Activated CD8-positive, alpha-beta T cell treated with anti-CD3 and anti-CD28 coated beads for 36 hours (primary cell): ENCODE measurements around the gene ENPP6. TPM values are rescaled to one million over a fixed set of nuclear protein-coding genes. Genes with fewer than 3 reads are reported as not detected.

Source experiments
- ATAC-seq: fragments of 200-7000 bp; cut with Tn5 transposase; one replicate; pipeline ENCODE4 v1.10.0; 2021; ENCODE audit warnings: mild to moderate bottlenecking, moderate library complexity
- CTCF ChIA-PET: fragments of 350-600 bp; sonication (Branson Sonifier 250); formaldehyde crosslinking; loops from one replicate; lab custom pipeline; 2021; ENCODE audit warnings: antibody characterized with exemption; lab: Charles Lee
- POLR2A ChIA-PET: fragments of 350-600 bp; sonication (Branson Sonifier 250); formaldehyde crosslinking; loops from one replicate; lab custom pipeline; 2021; ENCODE audit warnings: antibody characterized with exemption; lab: Charles Lee
- DNase-seq: peaks from one replicate; pipeline ENCODE4 v3.0.0-alpha.2; 2020
- H3K27ac Mint-ChIP-seq: one replicate; pipeline ENCODE4 v1.8.0; 2021; ENCODE audit warnings: mild to moderate bottlenecking, mixed read lengths
- H3K27me3 Mint-ChIP-seq: one replicate; pipeline ENCODE4 v1.8.0; 2021; ENCODE audit warnings: mixed read lengths
- H3K36me3 Mint-ChIP-seq: one replicate; pipeline ENCODE4 v1.8.0; 2021; ENCODE audit warnings: low read depth, mixed read lengths
- H3K4me1 Mint-ChIP-seq: one replicate; pipeline ENCODE4 v1.8.0; 2021; ENCODE audit warnings: low read depth, mixed read lengths
- H3K4me3 Mint-ChIP-seq: one replicate; pipeline ENCODE4 v1.8.0; 2021; ENCODE audit warnings: mild to moderate bottlenecking, moderate library complexity, mixed read lengths
- H3K9me3 Mint-ChIP-seq: one replicate; pipeline ENCODE4 v1.8.0; 2021; ENCODE audit warnings: mixed read lengths
- CTCF ChIP-seq: fragments of 200-600 bp; IDR thresholded peaks from one replicate; pipeline ENCODE4 v1.8.0; 2022; ENCODE audit warnings: antibody characterized with exemption, mild to moderate bottlenecking
- intact Hi-C: fragments of 100-400 bp; cut with micrococcal nuclease; formaldehyde crosslinking; loops from one replicate; pipeline ENCODE4 v1.10.0; 2022
- total RNA-seq, 2 experiments: library from RNA; stranded (reverse); gene quantifications; one replicate each; pipeline ENCODE4 v1.2.3, GENCODE V29; 2021

Gene ENPP6
- total RNA-seq, 2 experiments from 2014 or later: 0.27 to 0.40 TPM

- intact Hi-C loops: no loop called here
- POLR2A ChIA-PET: interaction anchor here (0.6 kb wide), 1 partner anchor 645 kb away, joined by 3 read pairs; no protein-coding TSS in a partner anchor
- Mint-ChIP-seq H3K27ac (no peak overlapping the region), H3K4me1 (no peaks in the 10 kb centered on the region), H3K4me3 (no peak overlapping the region), H3K27me3 (peaks cover 8% of the 10 kb centered on the region), H3K9me3 (no peaks in the 10 kb centered on the region), H3K36me3 (no peaks in the 10 kb centered on the region)
- TF ChIP-seq CTCF: no peak
- DNase-seq (no peak), ATAC-seq (no peak)
- CTCF ChIA-PET: no interaction called here
Measured at GRCh38 chr4:184201179-184201578, 16.5 kb downstream of the ENPP6 start.

GRCh38 chr4:184200296-184200695 is 17.4 kb downstream of the ENPP6 start:
- Mint-ChIP-seq H3K36me3 (no peaks in the 10 kb centered on the region), H3K27ac (no peak overlapping the region), H3K9me3 (no peaks in the 10 kb centered on the region), H3K4me1 (no peaks in the 10 kb centered on the region), H3K4me3 (no peak overlapping the region), H3K27me3 (peaks cover 3% of the 10 kb centered on the region)
- DNase-seq: no peak
- ChIA-PET CTCF (no interaction called here), POLR2A (interaction anchor here (0.7 kb wide), 1 partner anchor 31 kb away, joined by 4 read pairs; no protein-coding TSS in a partner anchor)
- ATAC-seq: no peak
- no peak for TF ChIP-seq CTCF
- intact Hi-C loops: no loop called here

- no peak overlapping the region for H3K27ac Mint-ChIP-seq
- ChIA-PET CTCF (no interaction called here), POLR2A (interaction anchor here (0.7 kb wide), 1 partner anchor 31 kb away, joined by 4 read pairs; no protein-coding TSS in a partner anchor)
- no peaks in the 10 kb centered on the region for H3K36me3 Mint-ChIP-seq
- no peaks in the 10 kb centered on the region for H3K9me3 Mint-ChIP-seq
- no peaks in the 10 kb centered on the region for H3K4me1 Mint-ChIP-seq
- no peak for DNase-seq
- no peak overlapping the region for H3K4me3 Mint-ChIP-seq
- H3K27me3 Mint-ChIP-seq: no peaks in the 10 kb centered on the region
- TF ChIP-seq CTCF: no peak
- intact Hi-C loops: no loop called here
- ATAC-seq: no peak
Measured at GRCh38 chr4:184199780-184200179, 17.9 kb downstream of the ENPP6 start.

- Mint-ChIP-seq H3K27me3 (no peaks in the 10 kb centered on the region), H3K9me3 (no peaks in the 10 kb centered on the region), H3K27ac (no peak overlapping the region), H3K4me1 (no peaks in the 10 kb centered on the region), H3K4me3 (no peak overlapping the region), H3K36me3 (no peaks in the 10 kb centered on the region)
- POLR2A ChIA-PET: no interaction called here
- CTCF ChIA-PET: no interaction called here
- TF ChIP-seq CTCF: no peak
- no peak for DNase-seq
- ATAC-seq: no peak
- intact Hi-C loops: no loop called here
Measured at GRCh38 chr4:184198190-184198589, 19.5 kb downstream of the ENPP6 start.

GRCh38 chr4:184197536-184198082 is 20.1 kb downstream of the ENPP6 start:
- no peak for DNase-seq
- intact Hi-C loops: no loop called here
- H3K27me3 Mint-ChIP-seq: no peaks in the 10 kb centered on the region
- POLR2A ChIA-PET: no interaction called here
- ATAC-seq: no peak
- TF ChIP-seq CTCF: no peak
- CTCF ChIA-PET: interaction anchor here (1.1 kb wide), 1 partner anchor 67 kb away, joined by 3 read pairs; no protein-coding TSS in a partner anchor
- H3K4me3 Mint-ChIP-seq: no peak overlapping the region
- H3K36me3 Mint-ChIP-seq: no peaks in the 10 kb centered on the region
- no peak overlapping the region for H3K27ac Mint-ChIP-seq
- no peaks in the 10 kb centered on the region for H3K4me1 Mint-ChIP-seq
- H3K9me3 Mint-ChIP-seq: no peaks in the 10 kb centered on the region
